Bronchial smooth muscle cell (primary cell): ENCODE data around the gene WDR53. TPM values are rescaled to one million over a fixed set of nuclear protein-coding genes. Genes with fewer than 3 reads are reported as not detected.

Source experiments
- total RNA-seq: library from RNA; depleted of rRNA; stranded (reverse); fragments of >200 nt; gene quantifications from 2 replicates; pipeline ENCODE4 v1.2.1, GENCODE V29; 2014

Gene WDR53
- 4.9 and 7.7 TPM in 2 replicates for total RNA-seq

DNA sequence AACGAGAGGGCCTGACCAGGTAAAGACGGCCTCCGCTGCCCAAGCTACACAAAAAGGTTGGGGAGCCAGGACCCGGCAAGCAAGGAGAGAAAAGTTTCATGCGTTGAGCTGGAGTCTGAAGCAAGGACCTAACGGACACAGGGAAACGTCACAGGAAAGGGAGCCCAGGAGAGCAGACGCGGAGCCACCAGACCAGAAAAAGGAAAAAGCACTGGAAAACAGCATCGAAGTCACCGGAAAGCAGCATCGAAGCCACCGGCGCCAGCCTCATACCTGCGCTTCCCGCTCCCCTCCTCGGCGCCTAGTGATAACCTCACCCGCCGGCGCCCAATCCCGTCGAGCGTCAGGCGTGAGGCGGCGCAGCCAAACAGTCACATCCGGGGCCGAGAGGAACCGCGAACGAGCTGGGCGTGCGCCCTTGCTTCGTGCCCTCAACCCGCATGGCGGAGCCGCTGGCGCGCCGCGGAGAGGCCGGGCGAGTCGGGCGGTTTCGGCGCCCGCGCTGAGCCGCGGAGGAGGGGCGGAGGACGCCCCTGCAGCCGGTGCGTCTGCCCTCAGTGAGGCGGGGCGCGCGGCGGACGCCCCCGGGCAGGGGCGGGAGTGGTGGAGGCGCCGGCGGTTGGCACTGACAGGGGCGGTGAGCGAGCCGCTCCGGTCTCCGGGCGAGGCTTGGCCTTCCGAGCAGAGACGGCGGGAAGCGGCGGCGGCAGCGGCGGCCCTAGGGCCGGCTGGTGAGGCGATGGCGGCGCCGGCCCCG lies at the start of gene WDR53, which contains the start of gene FBXO45:
Gene WDR53 (minus strand): TSS at position 309 of the 757 bp plus-strand sequence. CDS start 7,079 bp downstream, outside the sequence.
Gene FBXO45 (plus strand): TSS at position 415 of the 757 bp plus-strand sequence. CDS start 325 bp downstream, at position 740.

DNA sequence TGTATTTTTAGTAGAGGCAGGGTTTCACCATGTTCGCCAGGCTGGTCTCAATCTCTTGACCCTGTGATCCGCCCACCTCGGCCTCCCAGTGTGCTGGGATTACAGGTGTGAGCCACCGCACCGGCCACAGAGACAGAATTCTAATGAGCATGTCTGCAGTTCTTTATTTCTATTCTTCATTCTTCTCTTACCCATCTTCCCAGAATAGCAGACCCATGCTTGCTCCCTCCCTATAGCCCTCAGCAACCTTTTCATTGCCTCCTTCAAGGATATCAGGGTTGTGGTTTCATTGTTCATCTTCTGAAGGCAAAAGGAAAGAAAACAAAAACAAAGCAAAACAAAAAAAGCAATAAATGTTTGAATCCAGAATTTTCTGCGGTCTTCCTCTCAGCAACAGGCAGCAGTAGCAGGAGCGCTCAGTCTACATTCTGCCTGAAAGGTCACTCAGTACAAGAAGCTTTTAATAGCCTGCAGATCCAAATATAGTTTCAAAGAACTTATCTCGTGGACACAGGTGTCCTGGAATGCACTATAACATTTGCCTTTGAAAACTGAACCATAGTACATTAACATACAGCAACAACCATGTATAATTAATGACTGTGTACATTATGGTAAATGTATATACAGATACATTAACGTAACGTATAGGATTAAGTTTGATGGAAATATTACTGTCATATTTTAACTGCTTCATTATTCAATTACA lies 53.3 kb downstream of the WDR53 start, which contains the start of gene SMCO1:
Gene SMCO1 (minus strand): TSS at position 434 of the 709 bp plus-strand sequence. CDS start 137 bp downstream, at position 297.

Other genes starting within 250 kb of the WDR53 start
- not detected in 2 replicates for gene TM4SF19, start 230.2 kb downstream of the WDR53 start, total RNA-seq
- 19.4 and 19.8 TPM in 2 replicates for gene UBXN7, start 136.1 kb downstream of the WDR53 start, total RNA-seq
- gene RNF168, start 64.8 kb downstream of the WDR53 start, total RNA-seq: 13.2 and 16.7 TPM in 2 replicates
- gene SMCO1, start 53.2 kb downstream of the WDR53 start, total RNA-seq: not detected in 2 replicates
- gene FBXO45, start 106 bp upstream of the WDR53 start, total RNA-seq: 4.7 and 5.5 TPM in 2 replicates
- 0.34 and 0.63 TPM in 2 replicates for gene NRROS, start 71.1 kb upstream of the WDR53 start, total RNA-seq
- 2.5 and 3.8 TPM in 2 replicates for gene CEP19, start 143.7 kb upstream of the WDR53 start, total RNA-seq
- gene PIGX, start 143.8 kb upstream of the WDR53 start, total RNA-seq: 6.5 and 7.7 TPM in 2 replicates
- gene PAK2, start 171.3 kb upstream of the WDR53 start, total RNA-seq: 23.5 and 43.5 TPM in 2 replicates